Activated CD8-positive, alpha-beta memory T cell treated with anti-CD3 and anti-CD28 coated beads for 36 hours (primary cell): ENCODE data around the gene CFAP210. TPM values are rescaled to one million over a fixed set of nuclear protein-coding genes. Genes with fewer than 3 reads are reported as not detected.

Source experiments
- CTCF ChIA-PET: fragments of 350-600 bp; sonication (Branson Sonifier 250); formaldehyde crosslinking; loops from one replicate; lab custom pipeline; 2021; ENCODE audit warnings: antibody characterized with exemption; lab: Charles Lee
- POLR2A ChIA-PET: fragments of 350-600 bp; sonication (Branson Sonifier 250); formaldehyde crosslinking; loops from one replicate; lab custom pipeline; 2021; ENCODE audit warnings: antibody characterized with exemption; lab: Charles Lee
- total RNA-seq, 2 experiments: library from RNA; stranded (reverse); gene quantifications; one replicate each; pipeline ENCODE4 v1.2.3, GENCODE V29; 2021

CFAP210 gene, protein sequence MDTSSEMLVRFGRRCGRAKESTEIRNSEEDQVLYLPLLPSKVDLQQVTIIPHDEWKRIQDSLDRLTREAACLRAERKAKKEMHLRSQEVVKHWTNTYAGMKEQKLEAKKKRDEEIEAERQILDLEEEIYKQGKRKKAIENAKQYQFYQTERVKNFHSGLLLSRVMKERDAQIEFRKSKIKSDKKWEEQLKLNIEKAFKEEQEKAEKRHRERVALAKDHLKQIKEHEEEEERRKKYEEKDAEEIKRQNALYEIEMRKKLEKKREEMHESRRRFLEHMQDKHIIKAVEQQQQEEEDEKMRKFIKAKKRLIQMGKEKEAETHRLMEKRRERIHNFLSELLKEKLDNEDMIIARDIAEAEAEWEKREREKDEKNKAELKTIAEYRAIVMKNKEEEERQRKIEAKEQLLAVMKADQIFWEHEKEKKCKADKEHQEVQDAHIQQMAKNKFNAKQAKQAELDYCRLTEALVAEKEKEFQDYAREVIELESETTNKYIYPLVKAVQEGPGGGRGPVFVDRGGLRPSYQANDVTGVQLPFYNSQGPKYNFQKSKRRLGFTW
- total RNA-seq = under 1 TPM; 0.50 to 0.63 TPM

DNA sequence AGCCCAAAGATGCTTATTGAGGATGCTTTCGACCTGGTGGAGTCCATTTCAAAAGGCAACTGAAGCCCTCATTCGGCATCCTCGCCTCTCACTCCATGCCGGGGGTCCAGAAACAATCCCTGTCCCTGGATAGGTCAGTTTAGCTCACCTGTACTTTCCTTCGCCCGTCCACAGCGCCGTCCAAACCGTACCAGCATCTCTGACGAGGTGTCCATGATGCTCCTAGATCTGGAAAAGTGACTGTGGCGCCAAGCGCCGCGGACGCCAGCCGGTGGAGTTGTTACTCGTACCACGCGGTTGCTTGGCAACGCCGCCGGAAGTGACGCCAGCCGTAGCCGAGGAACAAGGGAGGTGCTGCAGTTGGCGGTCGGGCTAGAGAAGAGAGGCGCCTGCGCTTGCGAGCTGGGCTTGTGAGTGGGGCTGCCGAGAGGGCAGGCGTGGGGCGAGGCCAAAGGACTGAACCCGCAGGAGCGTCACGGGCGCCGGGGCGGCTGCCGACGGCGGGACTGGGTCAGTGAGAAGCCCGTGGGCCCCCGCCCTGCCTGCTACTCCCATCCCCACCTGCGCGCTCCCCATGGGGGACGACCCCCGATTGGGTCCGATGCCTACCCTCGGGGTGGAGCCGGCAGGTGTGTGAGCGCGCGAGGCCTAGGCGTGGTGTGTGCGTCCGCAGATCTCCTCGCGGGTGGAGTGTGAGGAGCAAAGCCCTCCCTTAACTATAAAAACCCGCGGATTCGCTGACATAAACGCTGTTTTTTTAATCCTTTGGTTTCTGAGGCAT, at the start of gene CFAP210, which contains the start of gene PHOSPHO2:
Gene CFAP210, minus strand, starts transcription at position 293 of the 781 bp plus-strand sequence. Its CDS starts 78 bp downstream, at position 215.
Gene PHOSPHO2, plus strand, starts transcription at position 357 of the 781 bp plus-strand sequence. CDS start 6,503 bp downstream, outside the sequence.
- CTCF ChIA-PET = interaction anchor here (2.3 kb wide), 1 partner anchor 10 kb away, joined by 10 read pairs; no protein-coding TSS in a partner anchor
- POLR2A ChIA-PET = interaction anchor here (2.1 kb wide), 1 partner anchor 109 kb away, joined by 13 read pairs; no protein-coding TSS in a partner anchor

DNA sequence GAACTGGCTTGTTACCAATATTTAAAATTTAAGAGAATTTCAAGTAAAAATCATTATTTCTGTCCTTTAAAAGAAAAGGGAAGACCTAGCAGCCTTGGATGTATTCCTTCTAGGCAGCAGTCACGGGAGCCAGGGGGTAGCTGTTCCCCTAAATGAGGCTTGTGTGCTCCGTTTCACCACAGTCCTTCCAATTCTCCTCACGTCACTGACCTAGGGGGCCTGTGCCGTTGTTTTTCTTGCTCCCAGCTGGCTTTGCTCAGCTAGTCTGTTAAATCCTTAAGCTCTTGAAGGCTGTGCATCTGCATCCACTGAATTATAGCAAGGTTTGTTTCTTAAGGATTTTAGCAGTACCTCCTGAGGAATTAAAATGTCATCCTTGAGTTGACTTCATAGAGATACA, 49.3 kb upstream of the CFAP210 start:
- ChIA-PET POLR2A (interaction anchor here (0.6 kb wide), 1 partner anchor 59 kb away, joined by 3 read pairs; no protein-coding TSS in a partner anchor), CTCF (no interaction called here)

DNA sequence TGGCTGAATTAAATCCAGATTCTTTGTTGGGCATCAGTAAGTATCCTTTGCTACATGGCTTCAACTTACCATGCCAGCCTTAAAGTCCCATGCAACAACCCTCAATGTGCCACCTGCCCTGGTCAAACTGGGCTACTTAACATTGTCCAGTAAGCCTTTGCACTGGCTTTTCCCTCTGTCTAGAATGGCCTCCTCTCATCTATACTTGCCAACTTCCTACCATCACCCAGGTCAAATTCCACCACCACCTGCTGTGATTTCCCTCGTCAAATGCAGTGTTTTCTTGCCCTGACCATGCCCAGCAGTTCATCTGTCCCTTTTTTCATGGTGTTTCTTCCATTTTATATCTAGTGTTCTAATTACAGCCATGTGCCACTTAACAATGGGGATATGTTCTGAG, 45.1 kb upstream of the CFAP210 start:
- CTCF ChIA-PET = no interaction called here
- POLR2A ChIA-PET = no interaction called here

DNA sequence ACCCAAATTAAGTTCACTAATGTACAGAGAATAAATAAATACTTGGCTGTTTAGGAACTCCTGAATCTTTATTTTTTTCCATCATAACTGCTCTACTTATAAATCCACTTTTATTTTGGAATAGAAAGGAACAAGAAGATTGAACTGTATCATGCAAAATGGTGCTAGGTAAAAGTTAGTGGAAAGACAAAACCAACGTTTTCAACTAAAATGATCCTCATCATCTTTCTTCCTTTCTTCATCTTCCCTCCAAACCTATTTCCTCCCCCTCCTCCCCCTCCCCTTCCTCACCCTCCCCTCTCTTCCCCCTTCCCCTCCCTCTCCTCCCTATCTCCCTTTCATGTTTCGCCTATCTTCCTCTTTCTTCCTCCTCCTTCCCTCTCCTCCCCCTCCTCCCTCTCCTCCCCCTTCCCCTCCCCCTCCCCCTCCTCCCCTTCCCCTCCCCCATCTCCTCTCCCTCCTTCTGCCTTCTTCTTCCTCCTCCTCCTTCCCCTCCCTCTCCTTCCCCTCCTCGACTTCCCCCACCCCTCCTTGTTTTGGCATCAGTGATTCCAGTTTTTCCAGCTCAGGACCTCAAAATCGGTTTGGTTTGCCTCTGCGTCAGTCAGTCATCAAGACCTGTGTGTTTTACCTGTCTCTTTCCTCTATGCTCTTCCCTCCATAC, 44.5 kb upstream of the CFAP210 start:
- ChIA-PET POLR2A (no interaction called here), CTCF (interaction anchor here (1.2 kb wide), 1 partner anchor 30 kb away, joined by 5 read pairs; no protein-coding TSS in a partner anchor)

- CTCF ChIA-PET = interaction anchor here (0.7 kb wide), 1 partner anchor 114 kb away, joined by 3 read pairs; no protein-coding TSS in a partner anchor
- POLR2A ChIA-PET = no interaction called here
Measured at GRCh38 chr2:169736902-169737301, 42.7 kb upstream of the CFAP210 start.

GRCh38 chr2:169735623-169736022, 41.4 kb upstream of the CFAP210 start:
- CTCF ChIA-PET = no interaction called here
- POLR2A ChIA-PET = interaction anchor here (0.7 kb wide), 1 partner anchor 93 kb away, joined by 3 read pairs; no protein-coding TSS in a partner anchor

DNA sequence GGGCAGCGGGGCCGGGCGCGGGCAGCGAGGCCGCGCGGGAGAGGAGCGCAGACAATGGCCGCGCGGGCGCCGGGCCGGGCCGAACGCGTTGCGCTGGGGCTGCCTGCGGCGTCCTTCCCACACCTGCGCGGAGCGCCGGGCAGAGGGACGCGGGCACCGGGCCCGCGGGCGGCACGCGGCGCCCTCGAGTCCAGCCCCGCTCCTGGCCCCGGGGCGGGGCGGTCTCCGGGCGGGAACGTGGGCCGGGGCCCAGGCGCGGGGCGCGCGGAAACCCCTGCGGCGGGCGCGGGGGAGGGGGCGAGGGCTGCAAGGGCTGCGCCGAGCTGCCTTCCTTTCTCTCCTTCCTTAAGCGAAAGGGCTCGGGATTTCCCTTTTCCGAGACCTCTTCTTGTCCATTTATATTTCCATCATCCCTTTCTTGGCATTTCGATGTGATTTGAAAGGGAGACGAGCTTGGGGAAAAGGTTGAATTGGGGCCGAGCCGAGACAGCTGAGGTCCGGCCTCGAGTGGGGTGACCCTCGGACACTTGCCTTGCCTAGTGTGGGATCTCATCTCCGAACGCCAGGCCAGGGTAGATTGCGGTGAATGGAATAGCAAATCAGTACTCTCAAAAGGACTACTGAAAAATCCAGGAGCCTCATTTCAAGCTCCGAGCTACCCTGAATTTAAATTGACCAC, 40.1 kb upstream of the CFAP210 start:
- ChIA-PET POLR2A (no interaction called here), CTCF (no interaction called here)

- ChIA-PET POLR2A (no interaction called here), CTCF (no interaction called here)
Measured at GRCh38 chr2:169732583-169733358, 38.6 kb upstream of the CFAP210 start.

GRCh38 chr2:169732075-169732474, 37.9 kb upstream of the CFAP210 start:
- ChIA-PET CTCF (no interaction called here), POLR2A (no interaction called here)

- ChIA-PET CTCF (no interaction called here), POLR2A (no interaction called here)
Measured at GRCh38 chr2:169729274-169729605, 35.0 kb upstream of the CFAP210 start.

GRCh38 chr2:169727065-169727464, 32.9 kb upstream of the CFAP210 start:
- POLR2A ChIA-PET = no interaction called here

GRCh38 chr2:169721016-169721415, 26.8 kb upstream of the CFAP210 start:
- CTCF ChIA-PET = interaction anchor here (1.7 kb wide), 1 partner anchor 19 kb away, joined by 6 read pairs; no protein-coding TSS in a partner anchor

More at GRCh38 chr2:169727065-169727464, 32.9 kb upstream of the CFAP210 start:
- CTCF ChIA-PET = no interaction called here

GRCh38 chr2:169718930-169719504, 24.8 kb upstream of the CFAP210 start:
- ChIA-PET POLR2A (no interaction called here), CTCF (no interaction called here)

More at GRCh38 chr2:169721016-169721415, 26.8 kb upstream of the CFAP210 start:
- POLR2A ChIA-PET = no interaction called here

DNA sequence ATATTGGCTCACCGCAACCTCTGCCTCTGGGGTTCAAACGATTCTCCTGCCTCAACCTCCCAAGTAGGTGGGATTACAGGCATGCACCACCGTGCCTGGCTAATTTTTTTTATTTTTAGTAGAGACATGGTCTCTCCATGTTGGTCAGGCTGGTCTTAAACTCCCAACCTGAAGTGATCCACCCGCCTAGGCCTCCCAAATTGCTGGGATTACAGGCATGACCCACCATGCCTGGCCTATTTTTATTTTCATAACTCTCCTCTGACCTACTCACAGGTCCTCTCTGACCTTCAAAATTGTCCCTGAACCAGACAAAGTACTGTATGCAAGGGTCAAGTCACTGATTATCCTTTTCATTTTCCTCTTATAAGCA, 23.5 kb upstream of the CFAP210 start:
- POLR2A ChIA-PET = no interaction called here
- CTCF ChIA-PET = no interaction called here

GRCh38 chr2:169716938-169717690, 22.9 kb upstream of the CFAP210 start:
- CTCF ChIA-PET = no interaction called here
- POLR2A ChIA-PET = no interaction called here

- ChIA-PET POLR2A (no interaction called here), CTCF (no interaction called here)
Measured at GRCh38 chr2:169716238-169716886, 22.2 kb upstream of the CFAP210 start.
